HCT116 (cell line): Measurements from ENCODE around the gene ATP5F1D. TPM values are rescaled to one million over a fixed set of nuclear protein-coding genes. Genes with fewer than 3 reads are reported as not detected.

Experiments used
- ATAC-seq: fragments of 200-7000 bp; cut with Tn5 transposase; 2 replicates; pipeline ENCODE4 v1.9.1; 2020; ENCODE audit warnings: mild to moderate bottlenecking, moderate library complexity
- BruUV-seq: library from RNA; stranded (reverse); fragments of 400-500 nt; replicated peaks from 2 replicates; lab custom pipeline; 2021; lab: Mats Ljungman, UMichigan
- CTCF ChIA-PET: fragments of 300-600 bp; sonication (Branson Sonifier 250); formaldehyde crosslinking; loops from one replicate; lab custom pipeline; 2021; ENCODE audit warnings: antibody characterized with exemption; lab: Charles Lee
- POLR2A ChIA-PET: fragments of 300-600, 350-600 bp; sonication (Branson Sonifier 250); formaldehyde crosslinking; loops from one replicate; lab custom pipeline; 2021; ENCODE audit warnings: antibody characterized with exemption; lab: Charles Lee
- RAD21 ChIA-PET, 2 experiments: fragments of 300-600 bp; sonication (Branson Sonifier 250); formaldehyde crosslinking; loops; one replicate each; lab custom pipeline; 2023; ENCODE audit warnings: low total read pairs in 2 of 2; ENCODE audit not compliant: uncharacterized antibody in 2 of 2, unreplicated experiment in 2 of 2, low non-redundant PET in 1 of 2; lab: Charles Lee
- DNase-seq: peaks from one replicate; pipeline ENCODE4 v3.0.0-alpha.2; 2010; ENCODE audit warnings: low read depth, low spot score
- H2AFZ ChIP-seq: fragments of 200-600 bp; shearing (Covaris generic), sonication (generic); 2 replicates; pipeline ENCODE4 v1.6.1; 2017; ENCODE audit warnings: low read depth, mixed run types, mixed read lengths, antibody characterized with exemption, low read length; ENCODE audit not compliant: poor library complexity, severe bottlenecking
- H3K27ac ChIP-seq: 2 replicates; pipeline ENCODE4 v1.5.1; 2012; ENCODE audit warnings: low read depth, low read length
- H3K27me3 ChIP-seq: fragments of 200-600 bp; sonication (generic); 2 replicates; pipeline ENCODE4 v1.6.1; 2016; ENCODE audit warnings: mixed run types, low read length, mixed read lengths; ENCODE audit not compliant: insufficient read depth
- H3K36me3 ChIP-seq, 2 experiments: fragments of 200-500 bp in 1 of 2; fragments of 200-600 bp in 1 of 2; sonication (Bioruptor generic) in 1 of 2; sonication (generic) in 1 of 2; 2 replicates each; pipeline versions ENCODE4 v1.5.1 to v1.6.1; 2014 to 2016; ENCODE audit warnings: low read length in 2 of 2, inconsistent platforms in 1 of 2, mixed read lengths in 1 of 2, mixed run types in 1 of 2; ENCODE audit not compliant: insufficient read depth in 2 of 2, control insufficient read depth in 1 of 2
- H3K4me1 ChIP-seq, 2 experiments: fragments of 200-600 bp in 1 of 2; sonication (generic) in 1 of 2; 2 replicates each; pipeline versions ENCODE4 v1.5.1 to v1.6.1; 2012 to 2017; ENCODE audit warnings: low read length in 2 of 2, inconsistent platforms in 1 of 2, mild to moderate bottlenecking in 1 of 2, mixed read lengths in 1 of 2, mixed run types in 1 of 2, moderate library complexity in 1 of 2; ENCODE audit not compliant: insufficient read depth in 2 of 2, control insufficient read depth in 1 of 2
- H3K4me2 ChIP-seq: fragments of 200-600 bp; sonication (generic); 2 replicates; pipeline ENCODE4 v1.6.1; 2017; ENCODE audit warnings: mixed run types, low read length, mixed read lengths
- H3K4me3 ChIP-seq, 2 experiments: fragments of 200-600 bp in 1 of 2; sonication (generic) in 1 of 2; replicated peaks in 1 of 2; 2 replicates each; pipeline ENCODE4 v1.5.1; 2011 to 2016; ENCODE audit warnings: low read length in 2 of 2, control low read depth in 1 of 2, low read depth in 1 of 2, mild to moderate bottlenecking in 1 of 2, mixed read lengths in 1 of 2, mixed run types in 1 of 2
- H3K79me2 ChIP-seq: fragments of 200-600 bp; sonication (generic); 2 replicates; pipeline ENCODE4 v1.6.1; 2017; ENCODE audit warnings: mild to moderate bottlenecking, mixed run types, low read length, moderate library complexity, mixed read lengths; ENCODE audit not compliant: insufficient read depth
- H3K9ac ChIP-seq: fragments of 200-600 bp; sonication (generic); 2 replicates; pipeline ENCODE4 v1.6.1; 2016; ENCODE audit warnings: low read length, mixed read lengths
- H3K9me2 ChIP-seq: fragments of 200-600 bp; sonication (generic), shearing (Covaris generic); 2 replicates; pipeline ENCODE4 v1.6.1; 2017; ENCODE audit warnings: mixed run types, mild to moderate bottlenecking, moderate library complexity; ENCODE audit not compliant: insufficient read depth
- H3K9me3 ChIP-seq, 2 experiments: fragments of 200-500 bp in 1 of 2; fragments of 200-600 bp in 1 of 2; sonication (Bioruptor generic) in 1 of 2; sonication (generic) in 1 of 2; 2 replicates each; pipeline ENCODE4 v1.6.1; 2014 to 2017; ENCODE audit warnings: low read length in 2 of 2, mixed read lengths in 2 of 2, inconsistent platforms in 1 of 2, low read depth in 1 of 2, mild to moderate bottlenecking in 1 of 2, mixed run types in 1 of 2, moderate library complexity in 1 of 2; ENCODE audit not compliant: control insufficient read depth in 1 of 2, insufficient read depth in 1 of 2
- H4K20me1 ChIP-seq: fragments of 200-600 bp; sonication (generic), shearing (Covaris generic); 2 replicates; pipeline ENCODE4 v1.6.1; 2017; ENCODE audit warnings: mixed run types, mild to moderate bottlenecking, moderate library complexity; ENCODE audit not compliant: insufficient read depth
- CTCF ChIP-seq, 3 experiments: fragments of 200-600 bp in 1 of 3; sonication (generic) in 1 of 3; IDR thresholded peaks in 2 of 3; conservative IDR thresholded peaks in 1 of 3; 2 replicates each; pipeline ENCODE4 v1.5.1; 2012 to 2017; ENCODE audit warnings: low read depth in 2 of 3, low read length in 2 of 3, antibody characterized with exemption in 1 of 3, borderline replicate concordance in 1 of 3, control low read depth in 1 of 3, mild to moderate bottlenecking in 1 of 3, mixed read lengths in 1 of 3, mixed run types in 1 of 3, moderate library complexity in 1 of 3; ENCODE audit not compliant: insufficient read depth in 1 of 3
- EZH2 ChIP-seq: fragments of 200-600 bp; sonication (generic); IDR thresholded peaks from 2 replicates; pipeline ENCODE4 v1.6.1; 2017; ENCODE audit warnings: antibody characterized with exemption, mixed run types
- JUND ChIP-seq: IDR thresholded peaks from 2 replicates; pipeline ENCODE4 v1.6.1; 2012
- MAX ChIP-seq: IDR thresholded peaks from 2 replicates; pipeline ENCODE4 v1.6.1; 2012
- POLR2AphosphoS5 ChIP-seq: IDR thresholded peaks from 2 replicates; pipeline ENCODE4 v1.6.1; 2011; ENCODE audit warnings: mild to moderate bottlenecking, low read depth, low read length, moderate library complexity
- RAD21 ChIP-seq: IDR thresholded peaks from 2 replicates; pipeline ENCODE4 v1.6.1; 2012; ENCODE audit warnings: low read depth, mild to moderate bottlenecking
- REST ChIP-seq: IDR thresholded peaks from 2 replicates; pipeline ENCODE4 v1.6.1; 2012; ENCODE audit warnings: low read depth
- SIN3A ChIP-seq: IDR thresholded peaks from 2 replicates; pipeline ENCODE4 v1.6.1; 2012; ENCODE audit warnings: low read depth
- SRF ChIP-seq: IDR thresholded peaks from 2 replicates; pipeline ENCODE4 v1.6.1; 2012; ENCODE audit warnings: low read depth
- TCF7L2 ChIP-seq: IDR thresholded peaks from 2 replicates; pipeline ENCODE4 v1.7.0; 2011; ENCODE audit warnings: borderline replicate concordance, inconsistent platforms; ENCODE audit not compliant: insufficient read depth, insufficient read length; ENCODE audit errors: extremely low read depth
- YY1 ChIP-seq: IDR thresholded peaks from 2 replicates; pipeline ENCODE4 v1.6.1; 2011; ENCODE audit warnings: low read length, low read depth, moderate library complexity, mild to moderate bottlenecking; ENCODE audit not compliant: insufficient replicate concordance; ENCODE audit errors: extremely low read depth
- ZNF274 ChIP-seq: fragments of 200-500 bp; sonication (Bioruptor generic); IDR thresholded peaks from 2 replicates; pipeline ENCODE4 v1.6.1; 2014; ENCODE audit warnings: mild to moderate bottlenecking, low read depth, low read length, inconsistent platforms
- intact Hi-C: fragments of 100-400 bp; cut with micrococcal nuclease; formaldehyde crosslinking; loops from 2 replicates; pipeline ENCODE4 v1.10.0; 2022
- total RNA-seq: library from RNA; stranded (reverse); gene quantifications from one replicate; pipeline ENCODE4 v1.2.1, GENCODE V29; 2021; ENCODE audit not compliant: unreplicated experiment

Gene ATP5F1D
- total RNA-seq, 1 experiment from 2014 or later: 428 TPM

DNA sequence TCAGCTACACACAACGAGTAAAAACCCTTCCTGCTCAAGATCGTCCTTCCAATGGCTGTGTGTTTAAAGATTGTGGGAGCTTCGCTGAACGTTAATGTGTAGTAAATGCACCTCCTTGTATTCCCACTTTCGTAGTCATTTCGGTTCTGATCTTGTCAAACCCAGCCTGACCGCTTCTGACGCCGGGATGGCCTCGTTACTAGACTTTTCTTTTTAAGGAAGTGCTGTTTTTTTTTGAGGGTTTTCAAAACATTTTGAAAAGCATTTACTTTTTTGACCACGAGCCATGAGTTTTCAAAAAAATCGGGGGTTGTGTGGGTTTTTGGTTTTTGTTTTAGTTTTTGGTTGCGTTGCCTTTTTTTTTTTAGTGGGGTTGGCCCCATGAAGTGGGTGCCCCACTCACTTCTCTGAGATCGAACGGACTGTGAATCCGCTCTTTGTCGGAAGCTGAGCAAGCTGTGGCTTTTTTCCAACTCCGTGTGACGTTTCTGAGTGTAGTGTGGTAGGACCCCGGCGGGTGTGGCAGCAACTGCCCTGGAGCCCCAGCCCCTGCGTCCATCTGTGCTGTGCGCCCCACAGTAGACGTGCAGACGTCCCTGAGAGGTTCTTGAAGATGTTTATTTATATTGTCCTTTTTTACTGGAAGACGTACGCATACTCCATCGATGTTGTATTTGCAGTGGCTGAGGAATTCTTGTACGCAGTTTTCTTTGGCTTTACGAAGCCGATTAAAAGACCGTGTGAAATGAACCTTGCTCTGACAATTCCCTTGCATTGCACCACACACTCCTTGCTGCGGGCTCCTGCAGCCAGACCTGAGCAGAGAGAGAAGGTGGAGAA lies 31.1 kb downstream of the ATP5F1D start (continued):
- TF ChIP-seq JUND: no peak
- no peak for TF ChIP-seq SRF
- no peak for TF ChIP-seq EZH2

DNA sequence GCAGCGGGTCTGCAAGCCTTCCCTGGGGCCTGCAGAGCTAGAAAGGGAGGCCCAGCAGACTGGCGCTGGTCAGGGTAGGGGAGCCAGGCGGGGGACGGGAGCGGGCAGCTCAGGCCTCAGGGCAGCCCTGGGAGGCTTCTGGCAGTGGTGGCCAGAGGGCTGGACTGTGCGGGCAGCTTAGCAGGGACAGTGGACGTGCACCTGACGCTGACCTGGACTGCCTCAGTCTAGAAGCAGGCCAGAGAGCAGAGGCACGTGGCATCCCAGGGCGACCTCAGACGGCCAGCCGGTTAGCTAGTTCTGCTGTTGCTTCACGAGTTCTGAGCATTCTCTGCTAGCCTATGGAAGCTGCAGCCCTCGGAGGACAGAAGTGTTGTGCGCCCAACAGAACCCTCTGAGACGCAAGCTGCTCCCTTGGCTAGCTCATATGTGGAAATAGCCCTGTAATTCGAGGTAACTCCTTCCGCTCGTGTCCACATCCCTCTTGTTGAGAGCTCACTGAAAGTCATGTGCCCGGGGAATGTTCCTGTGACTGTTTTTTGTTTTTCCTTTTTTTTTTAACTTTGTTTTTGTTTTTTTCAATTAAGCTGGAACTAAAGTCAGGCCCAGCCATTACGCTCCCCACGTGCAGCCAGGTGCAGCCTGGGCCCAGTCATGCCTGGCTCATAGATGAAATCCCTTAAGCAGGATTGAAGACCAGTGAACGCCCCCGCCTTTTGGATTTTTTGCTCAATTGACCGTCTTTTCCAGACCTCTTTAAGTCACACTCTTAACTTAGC lies 31.9 kb downstream of the ATP5F1D start:
- peaks cover 29 to 64% of the 10 kb centered on the region in 2 experiments for H3K4me1 ChIP-seq
- ChIA-PET POLR2A (interaction anchor here (0.6 to 2.1 kb wide), 6 partner anchors 10 to 32 kb away, joined by 3 to 12 read pairs (median 6); partner anchors contain the start of gene ATP5F1D), CTCF (interaction anchor here (2.7 kb wide), 1 partner anchor 30 kb away, joined by 31 read pairs; no protein-coding TSS in a partner anchor), RAD21 (interaction anchor here in 1 of 2 experiments (1.0 kb wide), 1 partner anchor 29 kb away, joined by 4 read pairs; no protein-coding TSS in a partner anchor)
- H3K9me2 ChIP-seq: no peaks in the 10 kb centered on the region
- H3K27me3 ChIP-seq: no peaks in the 10 kb centered on the region
- peak overlapping the region; percentile 99 for H3K4me2 ChIP-seq
- H3K79me2 ChIP-seq: peaks cover 72% of the 10 kb centered on the region
- H3K27ac ChIP-seq: peak overlapping the region; percentile 100
- H4K20me1 ChIP-seq: no peaks in the 10 kb centered on the region
- H3K9ac ChIP-seq: peak overlapping the region; percentile 97
- intact Hi-C loops: loop anchor here (10.0 kb wide), 1 partner anchor 131 kb away; the partner anchor contains the start of genes DAZAP1 and GAMT
- no peak overlapping the region for H2AFZ ChIP-seq
- H3K9me3 ChIP-seq: no peaks in the 10 kb centered on the region
- DNase-seq: no peak
- ATAC-seq: no peak
- H3K4me3 ChIP-seq: peak overlapping the region; percentile 84 to 85; a peak in 3 of 4 replicates
- BruUV-seq: TSS peak; percentile 58
- peaks cover 27 to 33% of the 10 kb centered on the region in 2 experiments; a peak in 3 of 4 replicates for H3K36me3 ChIP-seq
- TF ChIP-seq ZNF274 (no peak), RAD21 (no peak), POLR2AphosphoS5 (no peak; the same call in 1 of the 2 replicates), MAX (no peak), SRF (no peak), EZH2 (no peak), SIN3A (no peak), TCF7L2 (no peak), CTCF (IDR thresholded peaks at IDR 0.05 in 2 of 3, conservative IDR thresholded peaks at IDR 0.05 in 1 of 3; ENCODE audit: borderline replicate concordance in 1 of 3, insufficient read depth in 1 of 3, low read depth in 2 of 3, low read length in 2 of 3) (no peak), YY1 (no peak), REST (no peak)
